Measurements from ENCODE around the gene FERMT2.

Gene FERMT2

GRCh38 chr14:52863334-52863700 is 87.5 kb downstream of the FERMT2 start:
- TF ChIP-seq EGR1 (IDR thresholded peaks at IDR 0.05) (no peak), RAD21 (IDR thresholded peaks at IDR 0.05; ENCODE audit: low read depth) (no peak), EP300 (IDR thresholded peaks at IDR 0.05; ENCODE audit: borderline replicate concordance) (no peak), MAX (IDR thresholded peaks at IDR 0.05) (no peak)

- TF ChIP-seq MAX (IDR thresholded peaks at IDR 0.05) (no peak), RAD21 (IDR thresholded peaks at IDR 0.05; ENCODE audit: low read depth) (no peak), FOXM1 (IDR thresholded peaks at IDR 0.05; ENCODE audit: borderline replicate concordance, low read depth) (no peak), EGR1 (IDR thresholded peaks at IDR 0.05) (no peak), REST (IDR thresholded peaks at IDR 0.05; ENCODE audit: low read depth) (no peak), YY1 (IDR thresholded peaks at IDR 0.05; ENCODE audit: low read depth) (no peak), USF1 (IDR thresholded peaks at IDR 0.05) (no peak), TCF12 (IDR thresholded peaks at IDR 0.05; ENCODE audit: low read depth) (no peak), EP300 (IDR thresholded peaks at IDR 0.05; ENCODE audit: borderline replicate concordance) (no peak), CREB1 (IDR thresholded peaks at IDR 0.05; ENCODE audit: low read depth) (no peak), CEBPB (IDR thresholded peaks at IDR 0.05) (no peak), TAF1 (IDR thresholded peaks at IDR 0.05; ENCODE audit: low read depth) (no peak), ZBTB7A (IDR thresholded peaks at IDR 0.05; ENCODE audit: low read depth) (no peak)
These were observed 88.1 kb downstream of the FERMT2 start for GRCh38 chr14:52862632-52863333.

GRCh38 chr14:52861403-52861802 is 89.4 kb downstream of the FERMT2 start:
- no peak for TF ChIP-seq CEBPB (IDR thresholded peaks at IDR 0.05)
- TF ChIP-seq RAD21 (IDR thresholded peaks at IDR 0.05; ENCODE audit: low read depth) = no peak
- no peak for TF ChIP-seq TCF12 (IDR thresholded peaks at IDR 0.05; ENCODE audit: low read depth)
- TF ChIP-seq EP300 (IDR thresholded peaks at IDR 0.05; ENCODE audit: borderline replicate concordance) = no peak
- TF ChIP-seq ZBTB7A (IDR thresholded peaks at IDR 0.05; ENCODE audit: low read depth) = no peak
- TF ChIP-seq MAX (IDR thresholded peaks at IDR 0.05) = no peak
- TF ChIP-seq YY1 (IDR thresholded peaks at IDR 0.05; ENCODE audit: low read depth) = no peak
- TF ChIP-seq FOXM1 (IDR thresholded peaks at IDR 0.05; ENCODE audit: borderline replicate concordance, low read depth) = no peak
- TF ChIP-seq CREB1 (IDR thresholded peaks at IDR 0.05; ENCODE audit: low read depth) = no peak
- TF ChIP-seq REST (IDR thresholded peaks at IDR 0.05; ENCODE audit: low read depth) = no peak
- TF ChIP-seq TAF1 (IDR thresholded peaks at IDR 0.05; ENCODE audit: low read depth) = no peak
- TF ChIP-seq EGR1 (IDR thresholded peaks at IDR 0.05) = no peak
- no peak for TF ChIP-seq NFIC (IDR thresholded peaks at IDR 0.05)

- TF ChIP-seq TAF1 (IDR thresholded peaks at IDR 0.05; ENCODE audit: low read depth) (no peak), FOXM1 (IDR thresholded peaks at IDR 0.05; ENCODE audit: borderline replicate concordance, low read depth) (no peak), MAX (IDR thresholded peaks at IDR 0.05) (no peak), EGR1 (IDR thresholded peaks at IDR 0.05) (no peak), CREB1 (IDR thresholded peaks at IDR 0.05; ENCODE audit: low read depth) (no peak), EP300 (IDR thresholded peaks at IDR 0.05; ENCODE audit: borderline replicate concordance) (no peak), USF1 (IDR thresholded peaks at IDR 0.05) (no peak), REST (IDR thresholded peaks at IDR 0.05; ENCODE audit: low read depth) (no peak), CEBPB (IDR thresholded peaks at IDR 0.05) (no peak), TEAD4 (IDR thresholded peaks at IDR 0.05) (no peak), RAD21 (IDR thresholded peaks at IDR 0.05; ENCODE audit: low read depth) (no peak), YY1 (IDR thresholded peaks at IDR 0.05; ENCODE audit: low read depth) (no peak), ZBTB7A (IDR thresholded peaks at IDR 0.05; ENCODE audit: low read depth) (no peak), NFIC (IDR thresholded peaks at IDR 0.05) (no peak), TCF12 (IDR thresholded peaks at IDR 0.05; ENCODE audit: low read depth) (no peak)
These were observed 89.9 kb downstream of the FERMT2 start for GRCh38 chr14:52860910-52861309.
